Neural crest cell (in vitro differentiated cells): Measurements from ENCODE around the gene PLPPR1. TPM values are rescaled to one million over a fixed set of nuclear protein-coding genes. Genes with fewer than 3 reads are reported as not detected.

Experiments
- DNase-seq: peaks from one replicate; pipeline ENCODE4 v3.0.0; 2021; ENCODE audit warnings: low read depth, mixed read lengths, low spot score
- H3K27ac Mint-ChIP-seq: one replicate; pipeline ENCODE4 v1.8.0; 2021; ENCODE audit warnings: mild to moderate bottlenecking, mixed read lengths; ENCODE audit not compliant: unreplicated experiment
- H3K27me3 Mint-ChIP-seq: 2 replicates; pipeline ENCODE4 v1.8.0; 2021; ENCODE audit warnings: low read depth, mild to moderate bottlenecking, mixed read lengths
- H3K36me3 Mint-ChIP-seq: 2 replicates; pipeline ENCODE4 v1.8.0; 2021; ENCODE audit warnings: low read depth, mild to moderate bottlenecking, mixed read lengths
- H3K4me1 Mint-ChIP-seq: 2 replicates; pipeline ENCODE4 v1.8.0; 2021; ENCODE audit warnings: mixed read lengths
- H3K4me3 Mint-ChIP-seq: one replicate; pipeline ENCODE4 v1.8.0; 2021; ENCODE audit warnings: mild to moderate bottlenecking, mixed read lengths
- H3K9me3 Mint-ChIP-seq: 2 replicates; pipeline ENCODE4 v1.8.0; 2021; ENCODE audit warnings: mixed read lengths
- total RNA-seq: library from RNA; stranded (reverse); gene quantifications from 2 replicates; pipeline ENCODE4 v1.2.1, GENCODE V29; 2021
- TF ChIP-seq, protein P1 (sequence below): fragments of 200-600 bp; sonication (generic); conservative IDR thresholded peaks from 2 replicates; pipeline ENCODE4 v1.5.0; 2021; ENCODE audit warnings: antibody characterized with exemption, mild to moderate bottlenecking

The PLPPR1 gene
- total RNA-seq, 1 donor from 2014 or later = 4.7 TPM

- H3K4me1 Mint-ChIP-seq = peaks cover 6% of the 10 kb centered on the region
- no peak overlapping the region for H3K4me3 Mint-ChIP-seq
- no peaks in the 10 kb centered on the region for H3K36me3 Mint-ChIP-seq
- no peak for DNase-seq
- TF ChIP-seq, protein P1, sequence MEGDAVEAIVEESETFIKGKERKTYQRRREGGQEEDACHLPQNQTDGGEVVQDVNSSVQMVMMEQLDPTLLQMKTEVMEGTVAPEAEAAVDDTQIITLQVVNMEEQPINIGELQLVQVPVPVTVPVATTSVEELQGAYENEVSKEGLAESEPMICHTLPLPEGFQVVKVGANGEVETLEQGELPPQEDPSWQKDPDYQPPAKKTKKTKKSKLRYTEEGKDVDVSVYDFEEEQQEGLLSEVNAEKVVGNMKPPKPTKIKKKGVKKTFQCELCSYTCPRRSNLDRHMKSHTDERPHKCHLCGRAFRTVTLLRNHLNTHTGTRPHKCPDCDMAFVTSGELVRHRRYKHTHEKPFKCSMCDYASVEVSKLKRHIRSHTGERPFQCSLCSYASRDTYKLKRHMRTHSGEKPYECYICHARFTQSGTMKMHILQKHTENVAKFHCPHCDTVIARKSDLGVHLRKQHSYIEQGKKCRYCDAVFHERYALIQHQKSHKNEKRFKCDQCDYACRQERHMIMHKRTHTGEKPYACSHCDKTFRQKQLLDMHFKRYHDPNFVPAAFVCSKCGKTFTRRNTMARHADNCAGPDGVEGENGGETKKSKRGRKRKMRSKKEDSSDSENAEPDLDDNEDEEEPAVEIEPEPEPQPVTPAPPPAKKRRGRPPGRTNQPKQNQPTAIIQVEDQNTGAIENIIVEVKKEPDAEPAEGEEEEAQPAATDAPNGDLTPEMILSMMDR = no peak
- H3K9me3 Mint-ChIP-seq = peaks cover 6% of the 10 kb centered on the region
- H3K27ac Mint-ChIP-seq = no peak overlapping the region
- H3K27me3 Mint-ChIP-seq = no peaks in the 10 kb centered on the region
Observed at GRCh38 chr9:101083448-101084202, 55.1 kb downstream of the PLPPR1 start.

DNA sequence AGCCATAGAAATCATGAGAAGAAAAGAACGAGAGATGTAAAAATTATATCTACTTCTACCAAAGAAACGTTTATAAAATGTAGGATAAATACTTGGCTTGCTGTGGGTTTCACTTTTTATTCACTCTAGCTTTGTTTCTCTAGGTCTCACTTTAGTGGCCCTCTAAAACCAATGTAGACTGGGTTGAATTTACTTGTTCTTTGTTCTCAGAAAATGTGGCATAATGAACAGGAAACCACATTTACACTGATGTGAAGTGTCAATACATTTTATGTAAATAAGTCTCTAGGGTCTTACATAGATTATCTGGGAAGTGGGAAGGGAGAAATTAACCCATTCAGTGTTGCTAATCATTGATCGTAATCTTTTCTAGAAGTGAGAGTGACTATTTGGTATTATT, 58.9 kb downstream of the PLPPR1 start:
- TF ChIP-seq, protein P1 = no peak
- DNase-seq = no peak
- Mint-ChIP-seq H3K36me3 (no peaks in the 10 kb centered on the region), H3K27me3 (no peaks in the 10 kb centered on the region), H3K27ac (no peak overlapping the region), H3K4me1 (peaks cover 6% of the 10 kb centered on the region), H3K4me3 (no peak overlapping the region), H3K9me3 (peaks cover 6% of the 10 kb centered on the region)

DNA sequence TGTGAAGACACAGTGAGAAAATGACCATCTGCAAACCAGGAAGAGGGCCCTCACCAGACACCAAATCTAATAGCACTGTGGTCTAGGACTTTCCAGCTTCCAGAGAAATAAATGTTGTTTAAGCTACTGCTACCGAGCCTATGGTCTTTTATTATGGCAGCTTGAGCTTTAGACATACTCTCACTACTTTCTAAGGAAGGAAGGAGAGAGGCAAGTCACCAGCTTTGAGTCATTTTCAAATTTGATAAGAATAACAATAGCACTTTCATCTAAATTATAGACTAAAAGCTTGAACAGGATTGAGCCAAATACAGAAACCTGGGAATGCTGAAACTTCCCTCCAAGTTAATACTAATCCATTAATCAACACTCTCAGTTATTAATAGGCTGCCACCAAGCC, 64.4 kb downstream of the PLPPR1 start:
- DNase-seq = no peak
- Mint-ChIP-seq H3K4me3 (no peak overlapping the region), H3K36me3 (no peaks in the 10 kb centered on the region), H3K27me3 (peaks cover 2% of the 10 kb centered on the region), H3K9me3 (peaks cover 2% of the 10 kb centered on the region), H3K27ac (no peak overlapping the region), H3K4me1 (peaks cover 7% of the 10 kb centered on the region)
- TF ChIP-seq, protein P1 = no peak

DNA sequence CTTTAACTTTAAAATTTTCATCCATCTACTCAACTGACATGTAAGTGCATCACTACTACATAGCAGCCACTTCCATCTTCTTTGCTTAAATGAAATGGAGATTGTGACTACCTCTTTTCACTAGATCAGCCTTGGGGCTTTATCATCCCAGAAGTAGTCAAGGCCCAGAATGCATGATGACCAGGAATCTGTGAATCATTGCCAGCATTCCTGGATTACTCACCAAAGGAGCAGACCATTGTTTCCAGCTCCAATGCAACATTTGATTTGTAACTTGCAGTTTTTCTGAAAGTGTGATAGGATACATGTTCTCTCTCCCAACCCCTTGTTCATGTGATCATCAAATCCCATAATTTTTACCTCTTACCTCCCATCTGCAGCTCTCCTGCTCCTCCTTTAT, 65.1 kb downstream of the PLPPR1 start:
- H3K9me3 Mint-ChIP-seq = peaks cover 2% of the 10 kb centered on the region
- TF ChIP-seq, protein P1 = no peak
- H3K27me3 Mint-ChIP-seq = peaks cover 2% of the 10 kb centered on the region
- peaks cover 14% of the 10 kb centered on the region for H3K4me1 Mint-ChIP-seq
- no peaks in the 10 kb centered on the region for H3K36me3 Mint-ChIP-seq
- DNase-seq = no peak
- no peak overlapping the region for H3K27ac Mint-ChIP-seq
- H3K4me3 Mint-ChIP-seq = no peak overlapping the region

- Mint-ChIP-seq H3K27ac (no peak overlapping the region), H3K9me3 (peaks cover 2% of the 10 kb centered on the region), H3K27me3 (peaks cover 2% of the 10 kb centered on the region), H3K4me1 (peaks cover 22% of the 10 kb centered on the region), H3K36me3 (no peaks in the 10 kb centered on the region), H3K4me3 (no peak overlapping the region)
- TF ChIP-seq, protein P1 = no peak
- DNase-seq = no peak
Observed at GRCh38 chr9:101094686-101095085, 66.2 kb downstream of the PLPPR1 start.
